CD4-positive, alpha-beta T cell treated with Interferon gamma for 1 hour (primary cell): Measurements from ENCODE around the gene PGAP1.

Source experiments
- DNase-seq: peaks from one replicate; pipeline ENCODE4 v3.0.0-alpha.2; 2020

Gene PGAP1

DNA sequence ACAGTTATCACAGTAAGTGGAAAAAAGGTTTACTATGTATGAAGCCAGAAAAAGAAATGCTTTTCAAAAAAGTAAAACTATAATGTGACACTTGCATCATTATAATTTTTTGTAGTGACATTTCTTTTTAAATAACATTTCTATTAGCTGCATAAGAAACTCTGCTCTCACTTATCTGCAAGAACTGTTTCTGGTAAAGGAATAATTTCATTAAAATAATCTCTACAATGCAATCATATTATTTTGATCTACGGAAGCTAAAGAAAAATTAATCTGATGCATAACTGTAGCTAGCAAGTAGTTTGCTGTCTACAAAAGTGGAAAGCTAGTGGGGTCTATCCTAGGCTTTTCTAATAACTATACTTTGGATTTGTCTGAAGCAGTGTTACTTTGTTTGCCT, 50.1 kb downstream of the PGAP1 start:
- no peak for DNase-seq

DNA sequence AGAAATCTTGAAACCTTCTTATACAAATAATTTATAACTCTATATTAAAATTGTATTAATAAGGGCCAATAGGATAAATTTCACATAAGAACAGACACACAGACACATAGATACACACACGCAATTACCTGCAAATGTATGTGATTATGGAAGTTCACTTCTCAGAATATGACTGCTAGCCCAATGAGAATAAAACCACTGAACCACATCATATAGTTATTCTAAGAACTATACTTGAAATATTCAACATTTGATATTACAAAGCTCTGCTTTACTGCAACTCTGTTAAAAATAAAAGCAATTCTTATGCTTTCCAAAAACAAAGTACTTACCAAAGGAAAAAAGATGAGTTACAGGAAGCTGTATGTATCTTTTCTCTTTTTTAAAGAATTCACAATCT, 51.1 kb downstream of the PGAP1 start:
- DNase-seq = no peak

DNA sequence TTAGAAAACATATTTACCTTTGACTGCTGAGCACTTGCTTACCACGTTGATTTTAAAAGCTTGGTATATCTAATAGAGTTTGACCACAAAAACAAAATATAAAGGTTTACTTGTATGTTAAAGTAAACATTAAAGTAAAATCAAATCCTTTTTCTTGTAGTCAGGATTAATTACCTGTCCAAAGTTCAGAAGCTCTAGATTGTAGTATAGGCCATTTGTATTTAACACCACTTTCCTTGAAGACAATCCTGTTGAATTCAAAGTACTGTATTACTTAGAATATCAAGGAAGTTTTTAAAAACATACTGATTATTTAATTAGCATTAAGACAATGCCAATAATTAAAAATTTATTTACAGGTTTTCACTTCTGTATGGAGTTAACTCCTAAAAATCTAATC, 53.0 kb downstream of the PGAP1 start:
- no peak for DNase-seq

DNA sequence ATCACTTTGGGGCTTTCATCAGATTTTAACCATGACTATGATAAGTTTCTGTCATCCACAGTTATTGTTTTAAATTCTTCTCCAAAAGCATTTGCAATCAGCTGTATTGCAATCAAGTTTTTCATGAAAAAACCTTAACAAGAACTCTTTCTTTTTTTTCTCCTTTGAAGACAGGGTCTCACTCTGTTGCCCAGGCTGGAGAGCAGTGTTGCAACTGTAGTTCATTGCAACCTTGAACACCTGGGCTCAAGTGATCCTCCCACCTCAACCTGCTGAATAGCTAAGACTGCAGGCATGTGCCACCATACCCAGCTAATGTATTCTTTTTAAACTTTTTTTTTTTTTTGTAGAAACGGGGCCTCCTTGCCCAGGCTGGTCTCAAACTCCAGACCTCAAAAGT, 71.9 kb downstream of the PGAP1 start:
- no peak for DNase-seq

DNA sequence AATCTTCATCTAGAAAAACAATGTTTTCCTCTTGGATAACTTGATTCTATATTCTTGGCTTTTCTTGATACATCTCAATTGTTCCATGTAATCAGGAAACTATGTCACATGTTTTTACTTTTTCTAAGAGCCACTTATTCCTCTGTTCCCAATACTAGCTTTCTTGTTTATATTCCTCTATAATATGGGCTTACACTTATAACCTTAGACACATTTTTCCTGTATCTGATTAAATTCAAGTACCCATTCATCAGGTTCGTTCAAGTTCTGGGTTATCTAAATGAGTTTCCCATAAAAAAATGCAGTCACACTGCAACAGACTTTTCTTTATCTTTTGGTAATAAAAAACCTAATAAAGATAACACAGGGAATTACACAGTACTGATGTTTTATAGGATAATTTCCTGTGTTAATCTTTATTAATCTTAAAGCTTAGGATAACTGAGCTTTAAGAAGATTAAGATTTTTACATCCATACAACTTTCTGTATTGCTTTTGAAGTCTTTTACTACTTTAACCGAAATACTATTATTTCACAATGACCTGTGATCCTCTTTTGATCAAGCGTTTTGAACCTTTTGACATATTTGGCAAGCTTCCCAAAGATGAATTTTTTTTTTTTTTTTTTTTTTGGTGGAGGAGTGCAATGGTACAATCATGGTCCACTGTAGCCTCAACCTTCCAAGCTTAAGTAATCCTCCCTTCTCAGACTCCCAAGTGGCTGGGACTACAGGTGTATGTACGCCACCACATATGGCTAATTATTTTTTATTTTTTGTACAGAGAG, 73.0 kb downstream of the PGAP1 start:
- DNase-seq = no peak

DNA sequence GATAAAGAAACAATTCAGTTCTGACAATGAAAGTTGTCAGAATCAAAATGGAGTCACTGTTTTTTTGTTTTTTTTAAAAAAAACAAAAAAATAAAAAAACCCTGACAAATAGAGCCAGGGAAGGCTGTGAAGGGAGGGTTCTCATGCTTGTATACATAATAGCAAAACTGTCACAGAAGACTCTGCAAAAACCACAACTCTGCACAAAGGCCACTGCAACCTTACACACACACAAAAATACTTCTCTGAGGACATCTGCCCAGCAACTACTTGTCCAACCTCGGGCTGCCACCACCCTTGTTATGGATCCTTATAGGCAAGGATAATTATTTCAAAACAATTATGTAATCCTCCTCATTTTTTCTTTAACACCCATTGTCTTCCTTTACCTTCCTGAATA, 75.4 kb downstream of the PGAP1 start:
- no peak for DNase-seq

DNA sequence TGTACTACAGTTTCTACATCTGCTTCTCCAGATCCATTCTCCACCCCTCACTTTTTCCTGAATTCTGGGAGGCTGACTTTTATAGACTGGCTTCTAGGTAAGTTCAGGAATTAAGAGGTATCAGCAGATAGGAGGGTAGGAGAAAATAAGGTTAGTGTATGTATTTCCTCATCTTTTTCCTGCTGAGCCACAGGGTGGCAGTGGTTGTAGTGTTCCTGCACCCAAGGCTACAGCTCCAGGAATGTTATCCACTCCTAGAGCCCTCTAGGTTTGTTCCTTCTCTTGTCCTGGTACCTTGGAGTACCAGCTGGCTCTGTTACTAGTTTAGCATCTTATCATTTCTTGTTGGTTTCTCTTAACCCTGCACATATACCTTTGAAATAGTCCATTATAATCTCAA, 76.6 kb downstream of the PGAP1 start:
- DNase-seq = no peak

DNA sequence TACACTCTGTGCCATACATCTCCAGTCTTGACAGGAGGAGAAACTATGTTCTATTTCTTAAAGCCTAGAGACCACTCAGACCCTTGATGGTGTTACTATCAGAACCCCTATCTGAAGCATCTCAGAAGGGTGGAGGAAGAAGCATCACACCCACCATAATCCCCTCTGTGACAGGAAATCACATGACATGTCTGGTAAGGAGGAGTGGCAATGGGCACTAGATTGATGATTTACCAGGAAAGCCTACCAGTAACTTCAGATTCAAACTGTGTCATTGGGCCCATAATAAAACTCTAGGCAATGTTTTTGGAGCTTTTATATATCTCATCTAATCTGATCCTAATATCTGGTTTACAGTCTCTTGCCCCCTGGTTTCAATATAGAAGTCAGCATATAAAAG, 80.2 kb downstream of the PGAP1 start:
- DNase-seq = no peak

DNA sequence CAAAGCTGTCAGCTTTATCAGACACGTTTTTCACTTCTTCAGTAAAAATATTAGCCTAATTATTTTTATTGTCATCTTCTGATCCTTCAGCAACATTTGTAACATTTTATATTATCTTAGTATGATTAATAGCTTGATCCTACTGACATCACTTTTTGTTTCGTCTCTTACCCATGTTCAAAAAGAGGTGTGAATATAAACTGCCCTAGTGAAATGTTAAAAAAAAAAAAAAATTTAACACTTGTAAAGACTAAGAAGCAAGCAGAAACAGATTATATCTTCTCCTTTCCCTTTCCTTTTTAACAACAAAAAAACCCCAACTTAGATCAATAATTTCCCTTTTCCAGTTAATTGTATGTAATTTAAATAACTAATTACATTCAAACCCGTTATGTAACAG, 81.1 kb downstream of the PGAP1 start:
- DNase-seq = no peak

DNA sequence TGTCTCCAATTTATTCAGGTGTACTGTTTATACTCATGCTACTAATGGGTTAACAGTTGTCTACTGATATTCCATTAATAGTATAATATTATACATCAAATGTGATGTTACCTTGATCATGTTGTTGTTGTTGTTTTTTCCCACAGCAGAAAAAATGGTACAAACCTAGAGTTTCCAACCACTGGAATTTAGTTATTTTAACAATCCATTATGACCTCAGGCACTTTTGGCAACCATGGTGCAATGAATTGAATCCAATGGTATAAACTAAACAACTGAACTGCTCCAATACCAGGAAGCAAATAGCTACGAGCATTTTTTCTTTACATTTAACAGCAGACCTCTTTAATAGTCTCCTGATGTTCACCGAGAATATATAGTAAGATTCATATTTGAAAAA, 86.3 kb downstream of the PGAP1 start:
- DNase-seq = no peak

DNA sequence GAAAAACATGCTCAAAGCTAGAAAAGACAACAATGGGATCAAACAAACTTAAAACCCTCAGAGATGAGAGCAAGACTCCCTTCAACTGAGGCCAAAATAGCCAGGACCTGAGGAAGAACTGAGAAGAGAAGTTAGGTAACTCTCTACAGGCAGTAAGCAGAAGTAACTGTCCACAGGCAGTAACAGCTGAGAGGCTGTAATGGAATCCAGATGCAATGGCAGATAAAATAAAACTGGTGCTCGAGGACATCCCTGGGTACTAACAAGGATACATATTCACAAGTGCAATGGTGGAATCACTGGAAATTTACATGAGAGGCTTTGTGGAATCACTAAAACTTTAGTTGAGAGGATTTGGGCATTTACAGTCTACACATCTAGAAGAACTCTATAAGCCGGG, 86.9 kb downstream of the PGAP1 start:
- no peak for DNase-seq

DNA sequence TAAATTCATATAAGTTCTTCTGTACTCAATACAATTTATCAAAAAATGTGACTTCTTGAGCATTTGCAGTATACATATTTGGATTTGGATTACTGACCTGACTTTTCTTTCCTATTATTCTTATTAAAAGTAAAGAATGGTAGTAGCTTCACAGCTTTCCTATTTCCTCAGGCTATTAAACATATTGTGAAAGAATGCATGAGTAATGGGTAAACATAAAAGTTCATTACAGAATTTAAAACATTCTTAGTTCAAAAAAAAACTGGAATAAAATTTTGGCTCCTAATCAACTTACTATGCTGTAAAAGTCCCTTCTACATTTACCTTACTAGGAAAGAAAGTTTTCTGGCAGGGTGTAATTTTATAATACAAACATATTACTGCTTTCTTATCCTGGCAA, 90.1 kb downstream of the PGAP1 start:
- no peak for DNase-seq

DNA sequence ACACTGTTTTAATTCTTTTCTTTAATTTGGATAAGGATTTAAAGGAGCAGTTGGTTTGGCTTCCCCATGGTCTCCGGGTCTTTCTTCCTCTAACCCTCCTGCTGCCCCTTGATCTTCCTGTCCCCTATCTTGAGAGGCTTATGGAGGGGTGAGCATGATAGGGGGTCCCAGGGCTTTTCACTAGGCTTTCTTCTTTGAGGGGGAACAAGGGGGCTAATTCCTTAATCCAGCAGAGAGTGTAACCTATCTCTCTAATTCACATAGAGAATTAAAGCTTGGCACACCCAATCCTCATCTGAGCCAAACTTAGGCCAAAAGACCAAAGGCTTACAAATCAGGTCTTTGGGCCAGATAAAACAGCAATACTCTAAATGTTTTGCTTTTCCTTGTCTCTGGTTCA, 95.8 kb downstream of the PGAP1 start:
- DNase-seq = no peak

DNA sequence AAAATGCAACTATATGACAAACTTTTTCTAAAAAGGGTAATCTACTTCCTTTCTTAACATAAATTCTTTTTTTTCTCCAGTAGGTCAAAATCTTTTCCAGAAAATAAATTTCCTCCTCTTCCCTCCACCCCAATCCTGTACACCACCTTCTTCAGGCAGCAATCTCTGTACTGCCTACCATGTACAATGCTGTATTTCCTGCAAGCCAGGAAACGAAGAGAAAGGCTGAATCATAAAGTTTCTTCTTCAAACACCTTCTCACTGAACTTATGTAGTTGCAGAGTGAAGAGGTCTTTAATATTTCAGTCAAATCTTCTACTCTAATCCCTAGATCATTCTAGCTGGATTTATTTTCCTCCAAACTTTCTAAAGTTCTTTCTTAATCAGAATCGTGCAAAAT, 99.2 kb downstream of the PGAP1 start:
- no peak for DNase-seq

DNA sequence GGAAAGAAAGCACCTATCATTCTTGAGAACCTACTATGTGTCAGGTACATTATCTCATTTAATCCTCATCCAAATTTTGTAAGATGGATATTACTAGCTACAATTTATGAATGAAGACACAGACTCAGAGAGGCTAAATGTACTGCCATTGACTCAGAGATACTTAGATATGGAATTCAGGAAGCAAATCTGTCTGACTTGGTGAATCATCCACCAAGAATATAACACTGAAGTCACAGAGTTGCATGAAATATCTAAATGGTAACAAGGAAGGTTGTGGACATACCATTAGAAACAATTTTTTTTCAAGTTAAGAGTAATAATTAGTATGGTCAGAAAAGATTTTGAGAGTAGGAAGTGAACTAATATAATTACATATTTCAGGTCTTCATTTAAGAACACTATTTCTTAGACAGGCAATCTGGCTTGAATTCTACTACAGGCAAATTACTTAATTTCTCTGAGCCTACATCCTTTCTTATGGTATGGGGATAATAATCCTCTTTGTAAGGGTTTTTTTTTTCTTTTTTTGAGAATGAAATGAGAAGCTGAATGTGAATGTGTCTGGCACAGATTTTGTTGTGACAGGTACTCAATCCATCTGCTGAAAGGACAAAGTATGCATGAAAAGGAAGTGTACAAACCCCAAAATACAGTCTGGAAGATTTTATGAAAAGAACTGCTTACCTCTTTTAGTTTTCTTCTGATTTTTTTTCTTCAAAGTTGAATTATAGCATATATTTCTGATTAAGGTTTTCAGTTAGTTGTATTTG, 102.6 kb downstream of the PGAP1 start:
- no peak for DNase-seq

DNA sequence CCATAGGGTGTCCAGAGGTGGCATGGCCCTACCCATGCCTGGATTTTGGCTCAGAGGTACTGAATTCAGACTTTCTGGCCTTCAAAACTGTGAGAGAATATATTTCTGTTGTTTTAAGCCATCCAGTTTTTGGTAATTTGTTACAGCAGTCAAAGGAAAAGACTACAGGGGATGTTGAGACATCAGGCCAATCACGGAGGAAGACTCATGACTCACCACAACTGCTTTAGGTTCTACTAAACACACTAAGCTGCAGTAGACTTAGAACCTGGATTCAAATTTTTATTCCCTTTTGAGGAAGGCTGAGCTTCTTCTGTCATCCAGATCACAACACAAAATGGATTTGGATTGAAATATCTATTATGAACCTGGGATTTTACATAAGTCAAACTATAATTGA, 105.3 kb downstream of the PGAP1 start:
- DNase-seq = no peak

DNA sequence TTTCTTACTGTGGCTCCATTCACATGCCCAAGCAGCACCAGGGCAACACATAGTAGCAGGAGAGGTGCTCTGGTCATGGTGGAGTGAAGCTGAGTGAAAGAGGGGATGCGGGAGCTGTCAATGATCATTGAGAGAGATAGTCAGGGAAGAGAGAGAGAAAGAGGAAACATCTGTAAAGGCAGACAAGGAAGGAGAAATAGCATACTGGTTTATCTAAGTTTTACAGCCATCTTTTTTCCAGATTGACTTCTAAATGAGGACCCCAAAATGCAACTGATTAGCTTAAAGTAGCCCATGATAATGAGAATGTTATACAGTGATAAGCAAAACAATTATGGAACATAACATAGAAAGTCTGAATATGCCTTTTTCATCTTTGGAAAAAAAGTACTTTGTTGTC, 117.2 kb downstream of the PGAP1 start, which contains the start of gene C2orf66:
Gene C2orf66 (minus strand): TSS at position 96 of the 400 bp plus-strand sequence. CDS start 19 bp downstream, at position 77.
- no peak for DNase-seq

DNA sequence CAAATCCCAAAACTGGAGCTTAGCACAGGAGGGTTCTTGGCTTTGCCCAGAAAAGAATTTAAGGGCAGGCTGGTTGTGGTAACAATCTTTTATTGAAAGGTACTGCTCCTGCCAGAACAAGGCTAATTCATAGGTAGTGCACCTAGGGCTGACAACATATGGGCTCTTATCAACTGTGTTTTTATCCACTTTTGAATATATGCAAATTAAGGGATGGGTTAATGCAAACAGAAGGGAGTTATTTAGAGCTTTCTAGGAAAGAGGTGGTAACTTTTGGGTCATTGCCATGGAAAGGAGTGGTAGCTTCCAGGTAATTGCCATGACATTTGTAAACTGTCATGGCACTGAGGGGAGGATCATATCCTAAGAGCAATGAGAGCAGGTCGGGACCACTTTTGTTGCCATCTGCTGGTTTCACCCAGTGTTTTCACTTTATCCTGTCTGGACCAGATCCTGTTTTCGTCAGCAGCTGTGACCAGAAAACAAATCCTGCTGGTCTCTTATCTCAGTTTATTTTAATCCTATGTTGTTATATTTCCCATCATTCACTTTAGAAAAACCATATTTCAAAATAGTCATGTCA, 118.3 kb downstream of the PGAP1 start:
- DNase-seq = no peak

DNA sequence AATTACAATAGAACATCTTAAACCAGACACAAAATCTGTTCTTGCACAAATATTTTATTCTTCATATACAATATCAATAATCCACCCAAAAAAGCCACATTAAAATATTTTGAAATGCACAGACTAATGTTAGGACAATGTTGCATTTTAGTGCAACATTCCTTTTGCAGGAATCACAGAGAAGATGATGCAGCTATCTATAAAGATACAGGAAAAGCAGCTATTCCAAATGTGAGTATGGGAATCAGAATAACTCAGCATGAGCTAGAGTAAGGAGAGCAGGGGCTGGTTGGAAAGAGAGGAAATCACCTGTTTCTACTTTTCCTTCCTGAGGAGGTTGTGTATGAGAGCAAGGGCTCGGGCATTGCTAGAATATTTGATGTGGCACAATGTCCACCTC, 122.1 kb downstream of the PGAP1 start:
- DNase-seq = no peak

DNA sequence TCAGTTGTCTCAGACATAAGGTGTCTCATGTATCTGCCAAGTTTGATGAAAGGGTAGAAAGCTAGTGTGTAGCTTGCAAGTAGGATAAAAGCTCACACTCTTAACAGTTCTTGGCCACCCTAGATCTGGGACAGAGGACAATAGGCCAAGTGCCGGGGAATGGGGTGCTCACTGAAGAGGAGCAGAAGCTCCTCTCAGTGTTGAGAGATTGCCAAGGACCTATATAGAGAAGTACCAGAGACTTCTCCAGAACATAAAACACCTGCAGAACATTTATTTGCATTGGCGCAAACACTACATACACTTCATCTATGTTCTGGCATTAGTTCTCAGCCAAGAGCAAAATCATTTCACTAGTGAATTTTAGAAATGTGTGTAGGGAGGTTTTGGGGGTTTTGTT, 124.1 kb downstream of the PGAP1 start:
- DNase-seq = no peak

DNA sequence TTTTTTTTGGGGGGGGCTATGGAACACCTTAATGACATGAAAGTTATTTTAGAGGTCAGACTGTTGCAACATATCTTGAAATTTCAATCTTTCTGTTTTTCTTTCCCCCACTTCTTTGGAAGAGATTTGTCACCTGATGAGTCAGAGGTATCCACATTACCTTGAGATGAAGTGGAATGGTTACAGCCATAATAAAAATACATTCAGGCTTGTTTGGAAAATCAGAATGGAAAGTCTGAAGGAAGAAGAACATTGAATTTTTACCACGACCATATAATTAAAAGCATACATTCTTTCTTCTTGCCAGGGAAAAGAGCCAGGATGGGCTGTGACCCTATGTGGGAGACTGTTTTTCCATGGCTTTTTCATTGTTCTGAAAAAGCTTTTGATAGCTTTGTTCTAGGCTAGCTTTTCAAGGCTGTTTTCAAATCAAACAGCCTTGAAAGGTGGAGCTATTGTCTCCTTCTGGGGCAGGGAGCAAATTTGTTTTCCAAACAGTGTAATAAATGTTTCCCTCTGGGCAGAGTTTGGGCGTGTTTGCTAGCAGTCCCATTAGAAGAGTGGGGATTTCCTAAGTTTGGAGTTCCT, 124.7 kb downstream of the PGAP1 start:
- no peak for DNase-seq

DNA sequence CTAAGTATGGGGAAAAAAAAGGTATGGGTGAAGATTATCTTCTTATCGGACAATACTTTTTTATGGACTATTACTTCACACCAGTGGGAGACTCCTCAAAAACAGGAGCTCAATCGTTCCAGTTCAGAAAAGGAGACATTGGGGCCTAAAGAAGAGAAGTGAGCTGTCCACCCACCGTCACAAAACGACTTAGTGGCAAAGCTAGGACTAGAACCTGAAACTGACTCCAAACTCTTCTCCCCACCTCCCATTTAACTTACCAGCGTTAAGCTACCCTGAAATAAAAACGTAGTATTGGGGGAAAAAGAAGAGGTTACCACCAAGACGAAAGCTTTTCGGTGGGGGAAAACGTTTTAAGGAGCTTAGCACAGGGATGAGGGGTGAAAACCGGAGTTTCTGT, 127.5 kb downstream of the PGAP1 start:
- no peak for DNase-seq

DNA sequence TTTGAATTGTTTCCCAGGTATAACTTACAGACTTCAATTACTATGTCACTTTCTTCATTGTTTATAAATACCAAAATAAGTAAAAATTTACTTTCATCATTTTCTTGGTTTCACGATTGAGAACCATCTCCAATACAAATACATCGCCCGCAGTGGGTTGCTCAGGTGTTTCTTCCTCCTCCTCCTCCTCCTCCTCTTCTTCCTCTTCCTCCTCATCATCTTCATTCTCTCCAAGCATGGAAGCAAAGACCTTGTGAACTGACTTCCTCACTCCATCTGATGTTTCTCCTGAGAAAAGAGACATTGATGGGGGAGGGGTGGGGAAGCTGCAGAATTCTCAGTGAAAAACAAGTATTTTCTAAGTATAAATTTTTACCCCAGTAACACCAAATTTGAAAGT, 133.6 kb downstream of the PGAP1 start:
- no peak for DNase-seq
